Endothelial cell of umbilical vein (primary cell): ENCODE data around the gene WRNIP1. TPM values are rescaled to one million over a fixed set of nuclear protein-coding genes. Genes with fewer than 3 reads are reported as not detected.

Experiments
- BruUV-seq: library from RNA; stranded (reverse); fragments of 400-500 nt; replicated peaks from 2 replicates; lab custom pipeline; 2021; lab: Mats Ljungman, UMichigan
- CTCF ChIA-PET: fragments of 300-600, 350-600 bp; sonication (Branson Sonifier 250); formaldehyde crosslinking; loops from one replicate; lab custom pipeline; 2021; ENCODE audit warnings: antibody characterized with exemption, inconsistent platforms; lab: Charles Lee
- POLR2A ChIA-PET: fragments of 300-600, 350-600 bp; sonication (Branson Sonifier 250); formaldehyde crosslinking; loops from one replicate; lab custom pipeline; 2021; ENCODE audit warnings: antibody characterized with exemption, inconsistent platforms; lab: Charles Lee
- DNase-seq: peaks from one replicate; pipeline ENCODE4 v3.0.0-alpha.2; 2011; ENCODE audit warnings: low read depth, low spot score
- FAIRE-seq: peaks from 2 replicates; lab custom pipeline; 2011; peaks lifted over from hg19 to GRCh38; lab: Jason Lieb, UNC
- H2AFZ ChIP-seq: 2 replicates; pipeline ENCODE4 v1.6.0; 2012; ENCODE audit warnings: low read depth, low read length, control low read depth, inconsistent platforms
- H3K27ac ChIP-seq: 2 replicates; pipeline ENCODE4 v1.5.1; 2011; ENCODE audit warnings: low read depth, mild to moderate bottlenecking, control low read depth, low read length, moderate library complexity; ENCODE audit not compliant: insufficient read depth
- H3K27me3 ChIP-seq, 2 experiments: 2 replicates each; pipeline versions ENCODE4 v1.6.0 to v1.6.1; 2011; ENCODE audit warnings: low read length in 2 of 2, mixed read lengths in 1 of 2; ENCODE audit not compliant: control insufficient read depth in 2 of 2, insufficient read depth in 2 of 2
- H3K36me3 ChIP-seq, 2 experiments: 2 replicates in 1 of 2; 3 replicates in 1 of 2; pipeline ENCODE4 v1.5.1; 2011; ENCODE audit warnings: low read length in 2 of 2, mild to moderate bottlenecking in 1 of 2, moderate library complexity in 1 of 2; ENCODE audit not compliant: control insufficient read depth in 2 of 2, insufficient read depth in 2 of 2; ENCODE audit errors: extremely low read depth in 1 of 2
- H3K4me1 ChIP-seq: 3 replicates; pipeline ENCODE4 v1.5.1; 2011; ENCODE audit warnings: mild to moderate bottlenecking, low read length; ENCODE audit not compliant: control insufficient read depth, insufficient read depth; ENCODE audit errors: extremely low read depth
- H3K4me2 ChIP-seq: 2 replicates; pipeline ENCODE4 v1.6.1; 2011; ENCODE audit warnings: low read length, control low read depth, mixed read lengths; ENCODE audit not compliant: insufficient read depth
- H3K4me3 ChIP-seq, 3 experiments: fragments of 200-600 bp in 1 of 3; sonication (generic), shearing (Covaris generic) in 1 of 3; replicated peaks in 1 of 3; 2 replicates each; pipeline ENCODE4 v1.5.1; 2011 to 2016; ENCODE audit warnings: control low read depth in 3 of 3, low read length in 3 of 3, mild to moderate bottlenecking in 2 of 3, inconsistent platforms in 1 of 3, low read depth in 1 of 3, moderate library complexity in 1 of 3; ENCODE audit not compliant: insufficient read depth in 1 of 3
- H3K79me2 ChIP-seq: 2 replicates; pipeline ENCODE4 v1.6.0; 2012; ENCODE audit warnings: low read length, inconsistent platforms; ENCODE audit not compliant: control insufficient read depth, insufficient read depth
- H3K9ac ChIP-seq: replicated peaks from 2 replicates; pipeline ENCODE3; 2011; ENCODE audit warnings: low read length, control low read depth; ENCODE audit not compliant: insufficient read depth; ENCODE audit errors: extremely low read depth
- H3K9me1 ChIP-seq: replicated peaks from 3 replicates; pipeline ENCODE4 v1.6.0; 2011; ENCODE audit warnings: mild to moderate bottlenecking, low read length; ENCODE audit not compliant: control insufficient read depth, insufficient read depth; ENCODE audit errors: extremely low read depth
- H3K9me3 ChIP-seq: replicated peaks from 2 replicates; pipeline ENCODE4 v1.5.1; 2012; ENCODE audit warnings: low read length, inconsistent platforms; ENCODE audit not compliant: control insufficient read depth, insufficient read depth
- H4K20me1 ChIP-seq: replicated peaks from 2 replicates; pipeline ENCODE3; 2011; ENCODE audit warnings: mild to moderate bottlenecking, low read length; ENCODE audit not compliant: control insufficient read depth, insufficient read depth; ENCODE audit errors: extremely low read depth
- CTCF ChIP-seq, 2 donors: IDR thresholded peaks; 1 replicate in 1 of 2; 2 replicates in 1 of 2; pipeline ENCODE4 v1.5.1; 2011; ENCODE audit warnings: low read length in 2 of 2, mild to moderate bottlenecking in 2 of 2, moderate library complexity in 2 of 2, control low read depth in 1 of 2, inconsistent platforms in 1 of 2, low read depth in 1 of 2; ENCODE audit not compliant: insufficient read depth in 1 of 2; ENCODE audit errors: extremely low read depth in 1 of 2
- EZH2 ChIP-seq: IDR thresholded peaks from 2 replicates; pipeline ENCODE4 v1.6.1; 2012; ENCODE audit warnings: borderline replicate concordance, low read depth, mild to moderate bottlenecking, moderate library complexity, low read length, inconsistent platforms; ENCODE audit not compliant: severe bottlenecking
- FOS ChIP-seq: IDR thresholded peaks from 2 replicates; pipeline ENCODE4 v1.6.1; 2011; ENCODE audit warnings: mild to moderate bottlenecking, low read length, moderate library complexity, borderline replicate concordance; ENCODE audit not compliant: insufficient read depth
- JUN ChIP-seq: IDR thresholded peaks from 2 replicates; pipeline ENCODE4 v1.6.1; 2011; ENCODE audit warnings: borderline replicate concordance, low read depth; ENCODE audit not compliant: insufficient read length, insufficient read depth
- MAX ChIP-seq: IDR thresholded peaks from 2 replicates; pipeline ENCODE4 v1.6.1; 2011; ENCODE audit not compliant: insufficient read depth, insufficient read length
- MYC ChIP-seq: IDR thresholded peaks from one replicate; pipeline ENCODE4 v1.6.1; 2011; ENCODE audit warnings: mild to moderate bottlenecking, low read depth, low read length
- POLR2AphosphoS5 ChIP-seq: IDR thresholded peaks from 2 replicates; pipeline ENCODE4 v1.6.1; 2012; ENCODE audit warnings: low read depth, mild to moderate bottlenecking, control low read depth, low read length, moderate library complexity; ENCODE audit not compliant: insufficient read depth
- dilution Hi-C: fragments of 300-500 bp; cut with MboI; formaldehyde crosslinking; loops from one replicate; pipeline ENCODE4 v1.15.0; 2019; ENCODE audit warnings: low sequenced_read_pairs; ENCODE audit not compliant: extremely low pct_ligation_motif_present
- intact Hi-C: fragments of 100-400 bp; cut with micrococcal nuclease; formaldehyde crosslinking; loops from one replicate; pipeline ENCODE4 v1.10.0; 2022
- polyA plus RNA-seq, 4 experiments: library from polyadenylated mRNA; depleted of rRNA in 3 of 4; stranded (reverse) in 3 of 4; unstranded in 1 of 4; fragments of >200 nt; gene quantifications; 2 replicates each; pipeline versions ENCODE4 v1.2.1 to v1.2.3, GENCODE V29; 2011 to 2012; ENCODE audit warnings: missing spikeins in 1 of 4
- total RNA-seq: library from RNA; stranded (reverse); gene quantifications from 2 replicates; pipeline ENCODE4 v1.2.3, GENCODE V29; 2021

Gene WRNIP1
- total and polyA plus RNA-seq, 2 donors (not counting 3 experiments of a cell fraction or from before 2014, with no cell fraction given) = 50.1 to 68.9 TPM

GRCh38 chr6:2745246-2745645 is 19.9 kb upstream of the WRNIP1 start:
- Histone ChIP-seq H3K9me1 (no peaks in the 10 kb centered on the region), H3K4me2 (no peak overlapping the region), H3K9ac (no peak overlapping the region), H3K27ac (no peak overlapping the region), H3K79me2 (no peaks in the 10 kb centered on the region), H3K36me3 (no peaks in the 10 kb centered on the region), H3K9me3 (no peaks in the 10 kb centered on the region), H3K4me3 (no peak overlapping the region), H3K4me1 (no peaks in the 10 kb centered on the region), H3K27me3 (no peaks in the 10 kb centered on the region), H4K20me1 (no peaks in the 10 kb centered on the region), H2AFZ (no peak overlapping the region)
- no TSS peak for BruUV-seq
- POLR2A ChIA-PET = no interaction called here
- TF ChIP-seq CTCF (IDR thresholded peaks at IDR 0.05; ENCODE audit: extremely low read depth in 1 of 2, insufficient read depth in 1 of 2, low read depth in 1 of 2, low read length in 2 of 2) = no peak
- TF ChIP-seq MAX = no peak
- no peak for DNase-seq
- dilution Hi-C loops (no loop called here), intact Hi-C loops (loop anchor here (5.0 kb wide), 1 partner anchor 298 kb away; no protein-coding TSS in a partner anchor)
- no peak for FAIRE-seq
- CTCF ChIA-PET = interaction anchor here (0.8 to 7.1 kb wide), 3 partner anchors 8 to 1149 kb away, joined by 3 to 116 read pairs (median 6); no protein-coding TSS in a partner anchor

GRCh38 chr6:2746557-2747061 is 18.6 kb upstream of the WRNIP1 start:
- DNase-seq = no peak
- intact Hi-C loops = loop anchor here (5.0 kb wide), 1 partner anchor 299 kb away; no protein-coding TSS in a partner anchor

More at GRCh38 chr6:2746557-2747061, 18.6 kb upstream of the WRNIP1 start:
- no TSS peak for BruUV-seq
- Histone ChIP-seq H3K9me3 (no peaks in the 10 kb centered on the region), H3K4me1 (no peaks in the 10 kb centered on the region), H2AFZ (no peak overlapping the region), H4K20me1 (no peaks in the 10 kb centered on the region), H3K27ac (no peak overlapping the region), H3K9me1 (no peaks in the 10 kb centered on the region), H3K9ac (no peak overlapping the region), H3K36me3 (no peaks in the 10 kb centered on the region), H3K4me2 (no peak overlapping the region), H3K79me2 (no peaks in the 10 kb centered on the region), H3K4me3 (no peak overlapping the region), H3K27me3 (no peaks in the 10 kb centered on the region)
- TF ChIP-seq MYC = no peak
- no peak for TF ChIP-seq EZH2
- no peak for TF ChIP-seq POLR2AphosphoS5
- TF ChIP-seq MAX = no peak
- no peak for TF ChIP-seq FOS
- no peak for TF ChIP-seq JUN
- TF ChIP-seq CTCF (IDR thresholded peaks at IDR 0.05; ENCODE audit: extremely low read depth in 1 of 2, insufficient read depth in 1 of 2, low read depth in 1 of 2, low read length in 2 of 2) = no peak
- dilution Hi-C loops = no loop called here
- ChIA-PET POLR2A (no interaction called here), CTCF (interaction anchor here (1.0 to 7.1 kb wide), 4 partner anchors 10 to 1150 kb away, joined by 3 to 116 read pairs (median 4); no protein-coding TSS in a partner anchor)
- FAIRE-seq = no peak
